Endodermal cell (in vitro differentiated cells): Measurements from ENCODE around the gene COL23A1. TPM values are rescaled to one million over a fixed set of nuclear protein-coding genes. Genes with fewer than 3 reads are reported as not detected.
"Not testable (repeated sequence)": the region's sequence is repeated elsewhere in the genome, so short reads cannot be mapped to it uniquely, and the experiment has no call there.

ENCODE experiments used
- DNase-seq: peaks from one replicate; pipeline ENCODE4 v3.0.0-alpha.2; 2017
- H3K27ac ChIP-seq: 2 replicates; pipeline ENCODE4 v1.5.1; 2013; ENCODE audit warnings: mild to moderate bottlenecking, low read depth, low read length, moderate library complexity
- H3K27me3 ChIP-seq: 2 replicates; pipeline ENCODE4 v1.6.1; 2013; ENCODE audit warnings: mild to moderate bottlenecking, low read length, moderate library complexity; ENCODE audit not compliant: insufficient read depth, control insufficient read depth, poor library complexity, severe bottlenecking
- H3K36me3 ChIP-seq: 2 replicates; pipeline ENCODE4 v1.7.0; 2013; ENCODE audit warnings: mild to moderate bottlenecking, low read length, moderate library complexity; ENCODE audit not compliant: control insufficient read depth, insufficient read depth
- H3K4me1 ChIP-seq: one replicate; pipeline ENCODE4 v1.7.0; 2013; ENCODE audit warnings: low read length; ENCODE audit not compliant: control insufficient read depth, insufficient read depth
- H3K4me3 ChIP-seq: 2 replicates; pipeline ENCODE4 v1.5.1; 2013; ENCODE audit warnings: mild to moderate bottlenecking, low read length, moderate library complexity
- H3K9ac ChIP-seq: 2 replicates; pipeline ENCODE4 v1.6.1; 2013; ENCODE audit warnings: mild to moderate bottlenecking, low read length, moderate library complexity; ENCODE audit not compliant: poor library complexity, severe bottlenecking; ENCODE audit errors: extremely low read depth
- H3K9me3 ChIP-seq: 2 replicates; pipeline ENCODE4 v1.6.1; 2013; ENCODE audit warnings: mild to moderate bottlenecking, low read length, moderate library complexity; ENCODE audit not compliant: control insufficient read depth
- H3K27ac Mint-ChIP-seq: 2 replicates; pipeline ENCODE4 v1.8.0; 2020; ENCODE audit warnings: mixed read lengths
- H3K27me3 Mint-ChIP-seq: 2 replicates; pipeline ENCODE4 v1.8.0; 2021; ENCODE audit warnings: mild to moderate bottlenecking, mixed read lengths; ENCODE audit not compliant: insufficient read depth
- H3K36me3 Mint-ChIP-seq: 2 replicates; pipeline ENCODE4 v1.8.0; 2020; ENCODE audit warnings: low read depth, mixed read lengths
- H3K4me1 Mint-ChIP-seq: 2 replicates; pipeline ENCODE4 v1.8.0; 2020; ENCODE audit warnings: mixed read lengths
- H3K4me3 Mint-ChIP-seq: 2 replicates; pipeline ENCODE4 v1.8.0; 2020; ENCODE audit warnings: mild to moderate bottlenecking, moderate library complexity, mixed read lengths
- H3K9me3 Mint-ChIP-seq: 2 replicates; pipeline ENCODE4 v1.8.0; 2020; ENCODE audit warnings: mild to moderate bottlenecking, mixed read lengths
- WGBS, 2 experiments: methylation state at CpG; one replicate each; pipeline versions ENCODE4 v1.1.5 to v1.1.7; 2013; ENCODE audit warnings: missing lambda C conversion rate in 2 of 2, mixed read lengths in 1 of 2; ENCODE audit not compliant: insufficient coverage in 1 of 2, insufficient read length in 1 of 2; 5-methylcytosine and 5-hydroxymethylcytosine counted together
- total RNA-seq, 2 donors: library from RNA; stranded (reverse); fragmentation: NEBNext Ultra II Directional in 1 of 2; extraction: Animal tissue kit (Norgen Biotek cat#: 25700) in 1 of 2; gene quantifications; 2 replicates in 1 of 2; 3 replicates in 1 of 2; pipeline ENCODE4 v1.2.1, GENCODE V29; 2021
- TF ChIP-seq, protein P1 (sequence below): fragments of 200-600 bp; sonication (generic); conservative IDR thresholded peaks from 2 replicates; pipeline ENCODE4 v1.5.0; 2021; ENCODE audit warnings: antibody characterized with exemption, mild to moderate bottlenecking

The COL23A1 gene
- total RNA-seq, 2 donors from 2014 or later: 50.2 to 71.3 TPM

DNA sequence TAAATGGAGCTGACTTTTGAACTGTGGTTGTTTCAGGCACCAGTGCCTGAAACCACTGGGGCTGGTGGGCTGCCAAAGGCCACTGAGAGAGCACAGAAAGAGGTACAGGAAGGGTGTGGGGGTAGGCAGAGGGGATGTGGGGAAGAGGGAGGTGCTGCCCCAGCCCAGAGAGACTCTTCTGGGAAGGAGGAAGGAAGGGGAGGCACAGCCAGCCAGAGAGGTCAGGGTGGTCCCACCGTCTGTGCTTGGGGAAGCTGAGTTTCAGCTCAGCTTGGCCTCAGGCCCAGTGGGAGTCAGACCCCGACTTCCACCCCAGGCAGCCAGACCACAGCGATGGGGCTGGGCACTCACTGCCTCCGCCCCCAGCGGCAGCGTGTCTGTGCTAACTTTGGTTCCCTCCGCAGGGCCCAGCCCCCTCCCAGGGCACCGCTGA is 348.9 kb downstream of the COL23A1 start:
- Histone ChIP-seq H3K9ac (no peak overlapping the region), H3K4me1 (no peaks in the 10 kb centered on the region), H3K4me3 (no peak overlapping the region), H3K9me3 (no peaks in the 10 kb centered on the region), H3K36me3 (no peaks in the 10 kb centered on the region), H3K27ac (no peak overlapping the region), H3K27me3 (no peaks in the 10 kb centered on the region)
- no peak for DNase-seq
- H3K9me3 Mint-ChIP-seq: no peaks in the 10 kb centered on the region
- H3K27ac Mint-ChIP-seq: peak overlapping the region; percentile 48
- peaks cover 2% of the 10 kb centered on the region for H3K27me3 Mint-ChIP-seq
- no peak overlapping the region for H3K4me3 Mint-ChIP-seq
- WGBS, 2 experiments: 81 to 88% methylated on average over 8 of the region's 8 CpGs
- TF ChIP-seq, protein P1, sequence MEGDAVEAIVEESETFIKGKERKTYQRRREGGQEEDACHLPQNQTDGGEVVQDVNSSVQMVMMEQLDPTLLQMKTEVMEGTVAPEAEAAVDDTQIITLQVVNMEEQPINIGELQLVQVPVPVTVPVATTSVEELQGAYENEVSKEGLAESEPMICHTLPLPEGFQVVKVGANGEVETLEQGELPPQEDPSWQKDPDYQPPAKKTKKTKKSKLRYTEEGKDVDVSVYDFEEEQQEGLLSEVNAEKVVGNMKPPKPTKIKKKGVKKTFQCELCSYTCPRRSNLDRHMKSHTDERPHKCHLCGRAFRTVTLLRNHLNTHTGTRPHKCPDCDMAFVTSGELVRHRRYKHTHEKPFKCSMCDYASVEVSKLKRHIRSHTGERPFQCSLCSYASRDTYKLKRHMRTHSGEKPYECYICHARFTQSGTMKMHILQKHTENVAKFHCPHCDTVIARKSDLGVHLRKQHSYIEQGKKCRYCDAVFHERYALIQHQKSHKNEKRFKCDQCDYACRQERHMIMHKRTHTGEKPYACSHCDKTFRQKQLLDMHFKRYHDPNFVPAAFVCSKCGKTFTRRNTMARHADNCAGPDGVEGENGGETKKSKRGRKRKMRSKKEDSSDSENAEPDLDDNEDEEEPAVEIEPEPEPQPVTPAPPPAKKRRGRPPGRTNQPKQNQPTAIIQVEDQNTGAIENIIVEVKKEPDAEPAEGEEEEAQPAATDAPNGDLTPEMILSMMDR: no peak
- peaks cover 3% of the 10 kb centered on the region for H3K36me3 Mint-ChIP-seq
- peaks cover under 1% of the 10 kb centered on the region for H3K4me1 Mint-ChIP-seq

DNA sequence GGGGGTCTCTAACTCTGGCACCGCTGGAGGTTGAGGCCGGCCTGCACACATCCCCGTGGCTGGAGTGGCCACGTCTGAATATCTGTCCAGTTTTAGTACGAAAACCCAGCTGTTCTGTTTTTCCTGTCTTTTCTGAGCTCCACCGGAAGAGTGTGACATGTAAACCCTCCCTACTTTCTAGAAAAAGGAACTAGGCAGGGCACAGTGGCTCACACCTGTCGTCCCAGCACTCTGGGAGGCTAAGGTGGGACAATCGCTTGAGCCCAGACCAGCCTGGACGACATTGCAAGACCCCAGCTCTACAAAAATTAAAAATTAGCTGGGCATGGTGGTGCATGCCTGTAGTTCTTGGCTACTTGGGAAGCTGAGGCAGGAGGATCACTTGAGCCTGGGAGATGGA is 349.4 kb downstream of the COL23A1 start:
- H3K4me3 Mint-ChIP-seq: no peak overlapping the region
- H3K27me3 Mint-ChIP-seq: peaks cover 2% of the 10 kb centered on the region
- 92 to 93% methylated on average over 2 to 9 of the region's 9 CpGs for WGBS, 2 experiments
- H3K9ac ChIP-seq: no peak overlapping the region
- H3K27ac Mint-ChIP-seq: no peak overlapping the region
- no peaks in the 10 kb centered on the region for H3K9me3 ChIP-seq
- H3K4me3 ChIP-seq: no peak overlapping the region
- H3K4me1 Mint-ChIP-seq: no peaks in the 10 kb centered on the region
- TF ChIP-seq, protein P1: no peak
- H3K9me3 Mint-ChIP-seq: no peaks in the 10 kb centered on the region
- no peak overlapping the region for H3K27ac ChIP-seq
- H3K4me1 ChIP-seq: no peaks in the 10 kb centered on the region
- H3K36me3 Mint-ChIP-seq: peaks cover 3% of the 10 kb centered on the region
- no peak for DNase-seq
- no peaks in the 10 kb centered on the region for H3K27me3 ChIP-seq
- no peaks in the 10 kb centered on the region for H3K36me3 ChIP-seq

DNA sequence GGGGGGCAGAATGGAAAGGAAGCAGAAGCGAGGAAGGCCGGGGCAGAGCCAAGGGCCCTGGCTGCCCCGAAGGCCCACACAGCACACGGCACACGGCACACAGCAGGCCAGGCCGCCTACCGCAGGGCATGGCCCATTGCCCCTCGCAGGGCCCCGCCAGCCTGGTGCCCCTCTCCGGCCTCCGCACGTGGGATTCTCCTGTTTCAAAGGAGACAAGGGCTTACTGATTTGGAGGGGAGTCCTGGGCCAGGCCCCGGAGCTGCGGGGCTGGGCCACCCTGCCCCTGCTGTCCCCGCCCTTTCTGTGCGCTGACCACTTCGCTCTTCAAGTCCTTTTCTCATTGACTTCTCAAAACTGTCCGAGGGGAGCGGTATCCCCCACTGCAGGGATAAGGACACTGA is 349.9 kb downstream of the COL23A1 start:
- Histone ChIP-seq H3K27ac (no peak overlapping the region), H3K4me3 (no peak overlapping the region), H3K9ac (no peak overlapping the region), H3K9me3 (no peaks in the 10 kb centered on the region), H3K4me1 (no peaks in the 10 kb centered on the region), H3K27me3 (no peaks in the 10 kb centered on the region), H3K36me3 (no peaks in the 10 kb centered on the region)
- TF ChIP-seq, protein P1: no peak
- H3K4me3 Mint-ChIP-seq: no peak overlapping the region
- WGBS, 2 experiments: 93 to 95% methylated on average over 13 to 19 of the region's 19 CpGs
- no peak overlapping the region for H3K27ac Mint-ChIP-seq
- H3K9me3 Mint-ChIP-seq: no peaks in the 10 kb centered on the region
- H3K36me3 Mint-ChIP-seq: peaks cover 3% of the 10 kb centered on the region
- peaks cover 2% of the 10 kb centered on the region for H3K27me3 Mint-ChIP-seq
- no peaks in the 10 kb centered on the region for H3K4me1 Mint-ChIP-seq
- DNase-seq: no peak

DNA sequence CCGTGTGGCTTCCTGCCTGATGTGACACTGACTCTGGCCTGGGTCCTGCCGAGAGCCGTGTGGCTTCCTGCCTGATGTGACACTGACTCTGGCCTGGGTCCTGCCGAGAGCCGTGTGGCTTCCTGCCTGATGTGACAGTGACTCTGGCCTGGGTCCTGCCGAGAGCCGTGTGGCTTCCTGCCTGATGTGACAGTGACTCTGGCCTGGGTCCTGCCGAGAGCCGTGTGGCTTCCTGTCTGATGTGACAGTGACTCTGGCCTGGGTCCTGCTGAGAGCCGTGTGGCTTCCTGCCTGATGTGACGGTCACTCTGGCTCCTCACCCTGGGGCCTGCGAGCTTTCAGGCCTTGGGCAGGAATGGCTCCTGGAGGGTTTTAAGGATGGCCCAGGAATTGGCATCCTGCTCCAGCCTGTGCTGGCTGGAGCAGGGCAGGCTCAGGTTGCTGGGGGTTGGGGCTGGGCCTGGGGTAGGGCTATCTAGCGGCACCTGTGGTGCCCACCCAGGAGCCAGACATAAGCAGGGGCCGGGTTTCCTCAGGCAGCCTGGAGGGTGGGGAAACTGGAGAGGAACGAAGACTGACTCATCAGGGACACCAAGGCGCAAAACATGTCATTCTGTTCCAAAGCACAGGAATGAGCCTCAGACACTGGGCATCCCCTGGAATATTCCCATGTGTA is 350.4 kb downstream of the COL23A1 start:
- H3K27ac ChIP-seq, H3K4me3 ChIP-seq, H3K36me3 ChIP-seq, H3K36me3 Mint-ChIP-seq, H3K27me3 ChIP-seq, H3K9me3 ChIP-seq, H3K4me1 Mint-ChIP-seq, H3K4me3 Mint-ChIP-seq, H3K27ac Mint-ChIP-seq, H3K9ac ChIP-seq, H3K9me3 Mint-ChIP-seq, H3K27me3 Mint-ChIP-seq, H3K4me1 ChIP-seq: not testable (repeated sequence)
- WGBS, 2 experiments: 82 to 86% methylated on average over 8 to 13 of the region's 16 CpGs
- DNase-seq: peak; percentile 47
